ENCODE results near the gene PDE9A. TPM values are rescaled to one million over a fixed set of nuclear protein-coding genes. Genes with fewer than 3 reads are reported as not detected.

PDE9A gene
- total RNA-seq, 2 donors from 2014 or later = 3.0 to 6.0 TPM

DNA sequence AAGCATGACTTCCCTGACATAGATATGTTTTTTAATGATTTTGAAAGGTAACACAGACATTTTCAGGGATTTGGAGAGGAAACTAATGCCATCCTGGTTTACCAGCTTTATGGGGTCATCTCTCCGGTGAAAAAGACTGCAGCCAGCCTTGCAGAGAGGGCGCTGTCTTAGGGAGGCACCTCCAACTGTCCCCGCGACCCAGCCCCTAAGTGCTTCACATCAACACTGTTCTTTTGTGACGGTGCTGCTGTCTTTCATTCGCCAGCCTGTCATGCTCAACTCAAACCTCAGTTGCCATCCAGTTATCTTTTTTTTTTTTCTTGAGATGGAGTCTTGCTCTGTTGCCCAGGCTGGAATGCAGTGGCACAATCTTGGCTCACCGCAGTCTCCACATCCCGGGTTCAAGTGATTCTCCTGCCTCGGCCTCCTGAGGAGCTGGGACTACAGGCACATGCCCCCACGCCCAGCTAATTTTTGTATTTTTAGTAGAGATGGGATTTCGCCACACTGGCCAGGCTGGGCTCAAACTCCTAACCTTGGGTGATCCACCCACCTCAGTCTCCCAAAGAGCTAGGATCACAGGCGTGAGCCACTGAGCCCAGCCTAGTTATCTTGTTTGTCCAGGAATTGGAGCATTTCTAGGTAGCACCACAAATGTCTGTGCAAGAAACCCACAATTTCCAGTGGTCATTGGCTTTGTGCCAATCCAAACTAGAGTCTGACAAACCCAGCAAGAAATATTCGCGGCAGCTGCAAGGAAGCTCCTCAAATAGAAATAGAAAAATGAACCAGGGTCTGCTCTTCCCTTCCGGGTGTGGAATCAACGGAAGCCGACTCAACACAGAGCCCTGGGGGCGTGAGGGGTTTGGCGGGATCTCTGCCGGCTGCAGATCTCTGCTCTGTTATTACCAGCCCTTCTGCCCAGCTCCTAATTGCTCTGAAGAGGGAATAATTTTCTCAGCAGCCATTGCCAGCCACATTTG is 24.2 kb downstream of the PDE9A start:
- ATAC-seq (no peak), DNase-seq (no peak)
- intact Hi-C loops (cut with DNase I) = no loop called here

DNA sequence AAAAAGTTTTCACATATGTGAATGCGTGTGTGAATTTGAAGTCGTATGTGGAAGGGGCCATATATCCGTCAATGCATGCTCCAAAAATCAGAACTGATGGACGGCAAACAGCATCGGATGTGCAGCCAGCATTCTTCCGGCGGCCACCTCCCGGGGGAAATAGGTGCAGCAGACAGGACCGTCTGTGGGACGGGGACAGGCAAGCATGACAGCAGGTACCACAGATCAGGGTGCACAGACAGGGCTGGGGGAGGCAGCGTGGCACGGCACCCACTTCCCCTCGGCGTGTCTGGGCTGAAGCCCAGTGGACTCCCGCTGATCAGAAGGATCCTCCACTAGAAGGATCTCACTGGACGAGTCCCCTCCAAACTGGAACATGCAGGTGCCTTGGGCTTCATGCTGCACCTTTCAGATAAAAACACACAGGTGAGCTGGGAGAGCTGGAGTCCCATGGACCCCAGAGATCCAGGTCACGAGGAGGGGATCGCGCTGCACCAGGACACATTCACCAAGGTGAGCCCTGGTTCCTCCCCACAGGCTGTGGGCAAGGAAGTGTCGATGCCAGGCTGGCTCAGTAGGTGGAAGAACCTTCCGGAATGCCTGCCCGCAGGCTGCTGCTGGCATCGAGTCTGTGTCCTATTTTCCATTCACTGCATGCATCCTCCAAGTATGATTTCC is 25.3 kb downstream of the PDE9A start:
- intact Hi-C loops (cut with DNase I) = no loop called here
- DNase-seq (no peak), ATAC-seq (no peak)

DNA sequence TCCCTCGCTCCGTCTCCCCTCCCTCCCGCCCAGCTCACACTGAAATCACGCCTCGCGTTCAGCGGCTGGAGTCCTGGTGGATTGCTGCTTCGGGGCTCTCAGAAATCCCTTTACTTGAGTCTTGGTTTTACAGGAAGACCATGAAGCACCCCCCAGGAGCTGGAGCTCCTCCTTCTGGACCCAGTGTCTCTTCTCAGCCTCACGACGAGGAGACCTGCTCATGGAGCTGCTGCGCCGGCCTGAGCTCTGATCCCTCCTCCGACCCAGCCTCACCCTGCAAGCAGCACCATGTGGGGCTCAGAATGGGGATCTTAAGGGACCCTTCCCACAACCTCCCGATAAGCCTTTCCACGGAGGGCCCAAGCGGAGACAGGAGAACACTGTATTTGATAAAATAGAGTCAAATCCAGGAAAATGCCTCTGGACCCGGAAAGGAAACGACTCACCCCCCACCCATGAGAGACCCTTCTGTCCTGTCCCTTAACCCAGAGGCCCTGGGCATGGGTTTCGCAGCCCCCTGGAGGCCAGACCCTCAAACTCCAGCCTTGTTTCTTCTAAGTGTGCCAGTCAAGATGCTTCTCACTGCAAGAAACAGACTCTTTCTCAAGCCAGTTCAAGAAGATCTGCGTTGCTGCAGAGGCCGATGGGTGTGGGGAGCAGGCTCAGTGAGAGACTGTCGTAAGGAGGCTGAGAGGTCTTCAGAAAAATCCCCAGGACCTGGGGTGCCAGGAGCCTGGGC is 26.1 kb downstream of the PDE9A start:
- no peak for ATAC-seq
- intact Hi-C loops (cut with DNase I) = no loop called here
- no peak for DNase-seq

DNA sequence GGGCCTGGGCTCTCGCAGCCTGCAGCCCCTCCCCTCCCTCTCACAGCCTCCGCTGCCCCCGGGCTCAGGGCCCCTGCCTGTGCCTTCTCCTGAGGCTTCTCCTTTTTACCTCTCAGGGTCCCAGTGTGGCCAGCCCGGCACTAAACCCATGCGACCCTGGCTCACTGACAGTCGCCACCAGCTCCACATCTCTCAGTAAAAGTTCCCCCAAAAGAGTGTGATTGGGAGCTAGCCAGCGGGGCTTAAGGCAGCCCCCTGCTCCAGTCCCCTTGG is 26.6 kb downstream of the PDE9A start:
- DNase-seq = no peak
- intact Hi-C loops (cut with DNase I) = no loop called here
- ATAC-seq = no peak

DNA sequence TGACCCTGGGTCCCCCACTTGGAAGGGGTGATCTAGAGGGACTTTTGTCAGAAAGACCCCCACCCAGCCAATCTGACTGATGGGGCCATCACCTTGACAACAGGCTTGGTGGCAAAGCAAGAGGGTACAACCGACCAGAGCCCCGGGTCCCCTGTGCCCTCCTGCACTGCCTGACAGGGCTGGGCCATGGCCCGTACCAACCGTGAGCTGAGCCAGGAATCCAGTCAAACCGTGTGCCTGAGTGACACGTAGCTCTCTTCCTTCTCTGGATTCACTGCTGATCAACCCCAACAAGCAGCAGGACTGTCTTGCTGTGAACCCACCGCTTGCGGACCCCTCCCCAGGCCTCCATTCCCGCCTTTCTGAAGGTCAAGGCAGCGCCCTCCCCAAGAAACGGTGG is 27.0 kb downstream of the PDE9A start:
- intact Hi-C loops (cut with DNase I) = no loop called here

DNA sequence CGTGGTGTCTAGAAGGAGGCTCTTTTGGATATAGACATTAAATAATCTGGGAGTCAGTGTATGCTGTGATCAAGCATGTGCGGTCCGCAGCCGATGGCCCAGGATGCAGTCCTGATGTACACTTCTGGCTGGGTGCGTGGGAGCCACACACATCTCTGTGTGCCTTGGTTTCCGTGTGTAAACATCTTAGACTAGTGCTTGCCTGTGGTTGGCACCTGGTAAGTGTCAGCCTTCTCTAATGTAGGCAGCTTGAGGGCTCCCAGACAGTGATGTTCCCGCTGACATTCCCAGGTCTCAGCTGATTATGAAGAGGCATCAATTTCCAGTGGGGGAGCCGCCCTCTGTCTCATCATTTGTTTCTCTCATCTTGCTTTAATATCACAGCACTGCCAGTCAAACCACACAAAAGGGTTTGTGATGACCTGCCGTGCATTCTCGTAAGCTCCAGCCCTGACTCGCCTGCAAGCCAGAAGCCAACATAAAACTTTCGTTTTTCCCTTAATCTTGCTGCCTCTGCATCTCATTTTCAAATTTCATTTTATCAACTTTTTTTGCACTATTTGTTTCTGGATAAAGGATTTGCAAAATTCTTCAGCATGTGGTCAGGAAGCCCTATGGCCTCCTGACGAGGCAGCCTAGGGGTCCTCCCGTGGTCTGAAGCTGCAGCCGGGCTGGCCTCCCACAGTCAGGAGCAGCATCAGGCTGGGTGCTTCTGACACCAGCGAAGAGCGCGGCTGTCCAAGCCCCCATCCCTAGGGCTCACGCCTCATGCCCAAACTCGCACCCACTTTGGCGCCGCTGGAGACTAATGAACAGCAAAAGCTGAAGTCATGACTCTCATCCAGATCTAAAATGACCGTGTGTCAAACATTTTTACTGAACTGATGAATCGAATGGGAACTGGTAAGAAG is 28.1 kb downstream of the PDE9A start:
- DNase-seq (no peak), ATAC-seq (no peak)
- intact Hi-C loops (cut with DNase I) = no loop called here

More for the DNA sequence above, 27.0 kb downstream of the PDE9A start:
- ATAC-seq (no peak), DNase-seq (no peak)

DNA sequence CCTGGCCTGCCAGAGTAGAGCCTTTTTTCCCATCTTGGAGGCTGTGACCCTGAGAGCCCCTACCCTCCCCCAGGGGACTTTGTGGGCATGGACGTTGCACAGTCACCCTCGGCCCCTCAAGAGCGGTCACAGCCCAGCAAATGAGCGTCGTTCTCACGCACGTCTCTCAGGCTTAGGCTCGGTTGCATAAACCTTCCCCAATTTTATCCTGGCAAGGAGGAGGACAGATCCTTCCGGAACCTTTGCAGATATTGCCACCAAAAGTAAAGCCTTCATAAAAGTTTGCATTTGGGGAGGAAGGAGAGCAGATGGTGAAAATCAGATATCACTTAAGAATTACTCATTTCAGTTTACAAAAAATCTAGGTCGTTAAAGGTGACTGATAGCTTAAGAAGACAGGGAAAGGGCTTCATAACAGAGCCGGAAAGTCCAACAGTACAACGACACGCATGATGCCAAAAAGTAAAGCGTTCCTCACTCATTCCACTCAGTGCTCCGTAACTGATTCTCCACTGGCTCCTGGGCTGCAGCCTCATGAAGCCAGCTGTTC is 29.3 kb downstream of the PDE9A start:
- no peak for DNase-seq
- no peak for ATAC-seq
- intact Hi-C loops (cut with DNase I) = no loop called here

DNA sequence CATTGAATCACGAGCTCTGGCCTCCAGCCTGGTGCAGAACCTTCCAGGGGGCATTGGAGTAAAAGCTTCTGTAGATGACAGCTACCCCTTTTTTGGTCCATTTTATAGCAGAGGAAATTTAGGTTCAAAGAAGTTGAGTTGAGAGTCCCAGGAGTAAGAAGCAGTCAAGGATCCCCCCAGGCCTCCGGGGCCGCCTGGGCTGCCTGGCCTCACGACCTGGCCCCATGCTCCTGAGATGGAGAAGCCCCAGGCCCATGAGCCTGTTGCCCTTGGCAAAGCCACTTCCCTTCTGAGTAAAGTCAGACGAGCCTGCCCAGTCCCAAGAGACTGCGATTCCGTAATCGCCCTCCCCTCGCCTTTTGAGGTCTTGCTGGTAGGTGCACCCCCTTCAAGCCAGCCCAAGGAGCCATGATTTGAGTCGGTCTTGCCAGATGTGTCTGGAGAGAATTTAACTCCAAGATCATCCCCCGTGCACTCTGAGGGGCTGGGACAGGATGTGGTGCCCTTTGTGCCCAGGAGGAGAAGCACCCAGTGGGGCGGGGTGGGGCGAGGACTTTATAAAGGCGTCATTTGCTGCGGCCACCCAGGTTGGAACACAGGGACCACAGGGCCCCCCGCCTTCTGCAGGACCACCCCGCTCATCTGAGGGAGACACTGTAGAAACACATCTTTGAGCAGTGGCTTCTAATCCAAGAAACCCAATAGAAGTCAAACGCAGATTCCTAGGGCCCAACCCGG is 30.1 kb downstream of the PDE9A start:
- ATAC-seq (no peak), DNase-seq (no peak)
- intact Hi-C loops (cut with DNase I) = no loop called here

DNA sequence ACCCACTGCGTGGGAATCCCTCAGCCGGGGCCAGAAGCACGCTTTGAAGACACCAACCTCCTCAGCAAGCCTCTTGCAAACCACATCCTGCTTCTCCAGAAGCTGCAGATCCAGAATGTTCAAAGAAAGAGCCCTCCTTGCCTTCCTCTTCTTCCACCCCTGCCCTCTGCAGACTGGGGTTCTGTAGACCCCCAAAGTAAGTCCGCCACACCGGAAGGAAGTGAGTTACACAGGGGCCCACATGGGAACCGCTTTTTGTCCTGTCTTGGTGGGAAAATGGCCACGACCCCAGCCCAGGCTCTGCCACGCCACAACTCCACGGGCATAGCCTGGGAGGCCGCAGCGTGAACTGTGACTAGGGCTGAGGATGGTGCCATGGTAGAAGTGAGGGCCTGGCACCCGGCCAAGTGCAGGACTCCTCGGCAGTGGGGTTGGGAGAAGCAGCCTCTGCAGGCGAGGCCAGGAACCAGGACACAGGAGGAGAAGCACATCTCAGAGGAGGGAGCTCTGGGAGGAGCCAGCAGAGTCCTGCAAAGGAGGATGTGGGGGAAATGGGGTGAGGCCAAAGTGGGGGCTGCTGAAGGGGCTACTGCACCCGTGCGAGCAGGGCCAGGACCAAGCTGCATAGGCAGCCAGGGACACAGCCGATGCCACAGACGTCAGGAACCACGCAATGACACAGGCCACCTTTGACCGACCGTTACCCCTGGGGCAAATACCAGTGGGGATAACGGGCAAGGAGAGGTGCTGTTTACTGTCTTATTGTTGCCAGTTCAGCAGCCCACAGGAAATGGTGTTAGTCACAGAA is 30.9 kb downstream of the PDE9A start:
- no peak for ATAC-seq
- DNase-seq = no peak
- intact Hi-C loops (cut with DNase I) = no loop called here

DNA sequence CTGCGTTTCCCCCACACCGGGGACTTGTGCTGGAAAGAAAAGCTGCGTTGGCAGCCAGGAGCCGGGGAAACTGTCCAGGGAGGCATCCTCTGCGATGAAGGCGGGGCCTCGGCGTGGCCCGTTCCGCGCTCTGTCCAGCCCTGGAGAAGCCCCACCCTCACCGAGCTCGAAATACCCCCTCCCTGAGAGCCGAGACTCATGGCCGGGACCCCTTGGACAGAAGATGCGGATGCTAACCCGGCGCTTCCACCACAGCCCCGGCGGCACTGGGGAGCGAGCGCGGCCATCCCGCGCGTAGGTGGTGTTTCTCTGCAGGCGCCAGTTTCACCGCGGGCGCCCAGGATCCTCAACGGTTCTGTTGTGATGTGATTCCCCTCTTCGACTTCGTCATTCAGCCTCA is 31.6 kb downstream of the PDE9A start:
- ATAC-seq = no peak
- DNase-seq = no peak
- intact Hi-C loops (cut with DNase I) = no loop called here

DNA sequence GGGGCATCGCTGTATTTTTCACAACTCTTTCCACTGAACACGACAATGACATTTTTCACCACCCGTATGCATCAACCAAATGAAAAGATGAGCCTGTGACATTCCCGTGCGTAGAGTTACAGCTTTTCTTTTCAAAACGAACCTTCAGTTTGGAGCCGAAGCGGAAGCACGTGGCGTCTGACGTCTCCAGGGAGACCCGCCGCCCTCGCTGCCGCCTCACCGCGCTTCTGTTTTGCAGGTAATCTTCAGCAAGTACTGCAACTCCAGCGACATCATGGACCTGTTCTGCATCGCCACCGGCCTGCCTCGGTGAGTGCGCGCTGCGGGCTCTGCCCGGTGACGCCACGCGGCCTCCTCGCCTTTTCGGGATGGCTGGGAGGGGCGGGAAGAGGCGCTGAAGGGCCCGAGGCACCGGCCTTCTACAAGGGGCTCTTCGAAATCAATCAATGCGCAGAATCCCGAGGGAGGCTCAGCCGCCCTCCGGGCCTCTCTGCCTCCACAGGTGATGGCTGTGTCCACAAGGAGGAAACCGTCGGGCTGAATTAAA is 32.6 kb downstream of the PDE9A start:
- DNase-seq (no peak), ATAC-seq (no peak)
- intact Hi-C loops (cut with DNase I) = no loop called here

DNA sequence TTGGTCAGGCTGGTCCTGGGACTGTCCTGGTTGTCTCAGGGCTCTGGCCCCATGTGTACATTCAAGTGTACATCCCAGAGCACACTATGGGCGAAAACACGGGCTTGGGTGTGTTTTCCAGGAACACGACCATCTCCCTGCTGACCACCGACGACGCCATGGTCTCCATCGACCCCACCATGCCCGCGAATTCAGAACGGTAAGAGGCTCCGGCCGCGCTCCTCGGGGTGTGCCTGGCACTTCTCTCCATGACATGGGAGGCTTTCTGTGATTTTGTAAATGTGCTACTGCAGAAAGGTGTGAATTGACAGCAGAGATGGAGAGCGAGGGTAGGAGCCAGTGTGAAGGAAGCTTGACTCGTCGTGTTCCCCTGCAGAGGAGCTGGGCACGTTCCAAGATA is 34.4 kb downstream of the PDE9A start:
- intact Hi-C loops (cut with DNase I) = no loop called here
- DNase-seq (no peak), ATAC-seq (no peak)

DNA sequence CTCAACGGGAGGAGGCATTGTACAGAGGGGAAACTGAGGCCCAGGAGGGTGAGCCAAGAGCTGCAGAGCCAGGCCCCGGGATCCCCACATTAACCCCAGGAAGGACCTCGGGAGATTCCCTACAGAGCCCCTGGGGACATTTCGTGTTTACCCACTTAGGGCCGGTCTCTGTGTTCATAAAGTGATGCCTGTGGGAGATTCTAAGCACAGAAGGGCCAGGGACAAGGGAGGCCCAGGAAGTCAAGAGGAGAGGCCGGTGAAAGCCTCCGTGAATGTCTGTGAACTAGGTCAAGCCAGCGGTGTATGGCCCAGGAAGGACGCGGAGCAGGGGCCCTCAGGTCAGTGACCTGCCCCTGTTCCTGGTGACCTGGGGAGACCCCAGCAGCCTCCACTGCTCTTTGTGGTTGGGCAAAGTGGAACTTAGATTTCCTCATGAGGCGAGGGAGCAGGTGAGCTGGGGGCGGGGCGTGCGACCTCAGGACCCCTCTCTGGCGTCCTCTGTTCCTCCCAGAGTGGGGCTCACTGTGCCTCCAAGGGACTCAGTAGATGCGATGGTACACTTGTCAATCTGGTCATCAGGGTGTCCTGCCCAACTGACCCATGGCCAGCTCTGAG is 34.9 kb downstream of the PDE9A start:
- no peak for ATAC-seq
- no peak for DNase-seq
- intact Hi-C loops (cut with DNase I) = no loop called here

DNA sequence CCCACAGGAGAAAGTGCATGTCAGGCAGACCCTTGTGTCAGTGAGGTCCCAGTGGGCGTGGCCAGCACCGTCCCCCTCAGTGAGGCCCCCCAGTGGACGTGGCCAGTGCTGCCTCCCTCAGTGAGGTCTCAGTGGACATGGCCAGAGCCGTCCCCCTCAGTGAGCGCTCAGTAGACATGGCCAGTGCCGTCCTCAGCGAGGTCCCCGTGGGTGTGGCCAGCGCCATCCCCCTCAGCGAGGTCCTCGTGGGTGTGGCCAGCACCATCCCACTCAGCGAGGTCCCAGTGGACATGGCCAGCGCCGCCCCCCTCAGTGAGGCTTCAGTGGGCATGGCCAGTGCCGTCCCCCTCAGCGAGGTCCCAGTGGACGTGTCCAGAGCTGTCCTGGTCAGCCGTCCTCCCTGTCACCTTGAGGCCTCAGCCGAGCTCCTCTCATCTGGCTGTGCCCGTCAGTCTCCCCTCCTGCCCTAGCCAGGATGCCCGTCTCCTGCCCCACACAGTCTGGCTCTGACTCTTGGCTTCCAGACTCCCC is 35.5 kb downstream of the PDE9A start:
- DNase-seq = no peak
- no peak for ATAC-seq
- intact Hi-C loops (cut with DNase I) = no loop called here

DNA sequence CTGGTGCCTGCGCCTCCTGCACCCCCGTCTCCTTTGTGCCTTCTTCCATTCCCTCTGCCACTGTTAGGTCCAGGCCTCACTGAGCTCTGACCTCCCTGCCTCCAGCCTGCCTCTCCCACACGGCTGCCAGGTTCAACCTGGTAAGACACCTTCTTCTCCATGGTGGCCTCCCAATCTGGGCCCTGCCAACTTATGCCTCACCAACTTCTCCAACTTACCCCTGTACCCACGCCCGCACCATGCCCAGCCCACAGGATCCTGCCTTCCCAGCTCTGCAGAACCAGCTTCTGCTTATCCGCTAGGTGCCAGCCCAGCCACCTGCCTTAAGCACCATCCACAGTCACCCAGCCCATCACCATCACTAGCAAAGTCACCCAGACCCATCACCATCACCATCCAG is 37.2 kb downstream of the PDE9A start:
- ATAC-seq (no peak), DNase-seq (no peak)
- intact Hi-C loops (cut with DNase I) = no loop called here

DNA sequence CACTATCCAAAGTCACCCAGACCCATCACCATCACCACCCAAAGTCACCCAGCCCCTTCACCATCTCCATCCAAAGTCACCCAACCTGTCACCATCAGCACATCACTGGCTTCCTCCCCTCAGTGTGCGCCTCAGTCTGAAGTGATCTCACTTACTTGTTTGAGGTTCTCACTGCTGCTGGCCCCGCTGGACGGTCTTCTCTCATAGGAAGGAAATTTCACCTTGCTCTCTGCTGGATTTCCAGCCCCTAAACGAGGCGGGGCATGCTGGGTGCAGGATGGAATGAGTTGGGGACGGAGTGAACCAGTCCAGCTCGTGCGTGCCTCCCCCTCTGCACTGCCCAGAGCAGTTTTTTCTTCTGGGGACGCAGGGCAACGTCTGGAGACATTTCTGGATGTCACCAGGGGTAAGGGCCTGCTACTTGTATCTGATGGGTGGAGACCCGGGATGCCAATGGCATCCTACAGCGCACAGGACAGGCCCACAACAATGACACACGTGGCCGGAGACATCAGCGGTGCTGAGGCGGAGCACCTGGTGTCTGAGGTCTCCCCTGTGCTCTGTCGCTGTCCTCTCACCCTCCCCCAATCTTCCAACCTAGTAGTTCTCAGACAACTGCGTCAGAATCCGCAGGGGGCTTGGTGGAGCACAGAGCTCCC is 38.6 kb downstream of the PDE9A start:
- no peak for ATAC-seq
- no peak for DNase-seq
- intact Hi-C loops (cut with DNase I) = no loop called here

Measured in left cardiac atrium (tissue), 4 donors.